ENCODE results near the gene MRPL33. TPM values are rescaled to one million over a fixed set of nuclear protein-coding genes. Genes with fewer than 3 reads are reported as not detected.

Gene MRPL33
- total RNA-seq, 1 donor from 2014 or later = 54.6 TPM

DNA sequence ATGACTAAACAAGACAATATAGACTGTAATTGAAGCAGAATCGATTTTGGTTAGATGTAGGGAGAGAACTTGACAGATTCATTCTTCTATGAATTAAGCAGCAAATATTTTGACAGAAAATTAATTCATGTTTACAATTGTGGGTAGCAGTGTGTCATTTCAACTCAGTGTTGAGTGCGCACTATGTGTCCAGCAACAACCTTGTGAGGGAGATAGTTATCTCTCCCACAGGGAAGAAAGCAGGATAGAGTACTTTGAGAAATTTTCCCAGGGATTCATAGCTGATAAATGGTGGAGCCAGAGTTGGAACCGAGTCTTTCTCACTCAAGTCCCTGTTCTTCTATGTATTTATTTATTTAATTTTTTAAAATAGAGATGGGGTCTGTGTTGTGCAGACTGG, 5.2 kb downstream of the MRPL33 start:
- Mint-ChIP-seq H3K27me3 (no peaks in the 10 kb centered on the region), H3K4me3 (no peak overlapping the region), H3K4me1 (ENCODE audit: unreplicated experiment) (peaks cover 28% of the 10 kb centered on the region), H3K27ac (no peak overlapping the region), H3K36me3 (peaks cover 28% of the 10 kb centered on the region), H3K9me3 (no peaks in the 10 kb centered on the region)
- DNase-seq (ENCODE audit: extremely low spot score, unreplicated experiment) = no peak
- TF ChIP-seq, protein P1, sequence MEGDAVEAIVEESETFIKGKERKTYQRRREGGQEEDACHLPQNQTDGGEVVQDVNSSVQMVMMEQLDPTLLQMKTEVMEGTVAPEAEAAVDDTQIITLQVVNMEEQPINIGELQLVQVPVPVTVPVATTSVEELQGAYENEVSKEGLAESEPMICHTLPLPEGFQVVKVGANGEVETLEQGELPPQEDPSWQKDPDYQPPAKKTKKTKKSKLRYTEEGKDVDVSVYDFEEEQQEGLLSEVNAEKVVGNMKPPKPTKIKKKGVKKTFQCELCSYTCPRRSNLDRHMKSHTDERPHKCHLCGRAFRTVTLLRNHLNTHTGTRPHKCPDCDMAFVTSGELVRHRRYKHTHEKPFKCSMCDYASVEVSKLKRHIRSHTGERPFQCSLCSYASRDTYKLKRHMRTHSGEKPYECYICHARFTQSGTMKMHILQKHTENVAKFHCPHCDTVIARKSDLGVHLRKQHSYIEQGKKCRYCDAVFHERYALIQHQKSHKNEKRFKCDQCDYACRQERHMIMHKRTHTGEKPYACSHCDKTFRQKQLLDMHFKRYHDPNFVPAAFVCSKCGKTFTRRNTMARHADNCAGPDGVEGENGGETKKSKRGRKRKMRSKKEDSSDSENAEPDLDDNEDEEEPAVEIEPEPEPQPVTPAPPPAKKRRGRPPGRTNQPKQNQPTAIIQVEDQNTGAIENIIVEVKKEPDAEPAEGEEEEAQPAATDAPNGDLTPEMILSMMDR (conservative IDR thresholded peaks at IDR 0.05) = no peak

DNA sequence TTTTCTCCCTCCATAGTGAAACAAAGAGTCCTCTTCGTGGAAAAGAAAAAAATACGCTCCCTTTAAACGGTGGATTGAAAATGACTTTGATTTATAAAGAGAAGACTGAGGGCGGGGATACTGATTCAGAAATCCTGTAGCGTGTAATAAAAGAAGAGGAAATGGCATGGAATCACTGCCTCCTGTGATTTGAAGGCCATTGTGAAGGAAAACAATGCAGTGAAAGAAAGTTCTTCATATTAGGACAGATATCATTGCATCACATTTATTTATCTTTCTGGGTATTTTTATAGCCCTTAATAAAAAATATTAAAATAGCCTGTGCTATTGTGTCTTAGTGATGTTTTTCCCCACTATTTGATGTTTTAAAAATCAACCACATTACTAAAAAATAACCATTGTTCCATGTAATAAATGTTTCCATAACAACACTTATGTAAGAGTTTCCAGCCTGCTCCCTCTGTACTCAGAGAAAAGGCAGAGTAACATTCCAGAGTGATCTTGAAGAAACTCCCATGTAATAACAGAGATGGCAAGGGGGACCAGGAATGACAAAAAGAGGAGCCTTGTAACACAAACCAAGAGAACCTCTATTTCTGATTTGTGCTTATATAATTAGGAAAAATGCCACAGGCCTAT, 8.0 kb downstream of the MRPL33 start:
- DNase-seq (ENCODE audit: extremely low spot score, unreplicated experiment) = no peak
- no peak overlapping the region for H3K27ac Mint-ChIP-seq
- H3K27me3 Mint-ChIP-seq = no peaks in the 10 kb centered on the region
- no peaks in the 10 kb centered on the region for H3K9me3 Mint-ChIP-seq
- H3K4me3 Mint-ChIP-seq = no peak overlapping the region
- peaks cover 8% of the 10 kb centered on the region for H3K4me1 Mint-ChIP-seq (ENCODE audit: unreplicated experiment)
- TF ChIP-seq, protein P1 (conservative IDR thresholded peaks at IDR 0.05) = no peak
- H3K36me3 Mint-ChIP-seq = peaks cover 30% of the 10 kb centered on the region

DNA sequence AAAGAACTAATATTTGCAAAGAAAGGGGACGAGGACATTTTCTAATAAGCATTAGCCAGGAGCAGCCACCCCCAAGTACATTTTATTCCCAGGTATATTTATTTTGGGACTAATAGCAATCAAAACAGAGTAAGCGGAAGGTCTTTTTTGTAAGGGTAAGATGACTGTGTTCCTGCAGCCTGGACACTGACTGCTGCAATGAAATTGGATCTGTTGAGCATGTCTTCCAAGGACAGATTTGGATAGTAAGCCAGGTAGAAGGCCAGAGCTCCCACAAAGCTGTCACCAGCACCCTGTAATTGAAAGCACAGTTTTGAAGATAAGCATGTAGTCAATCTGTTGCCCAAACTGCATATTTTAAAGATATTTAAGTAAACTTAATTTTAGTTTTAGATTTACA, 10.0 kb downstream of the MRPL33 start:
- peaks cover 5% of the 10 kb centered on the region for H3K4me1 Mint-ChIP-seq (ENCODE audit: unreplicated experiment)
- no peak overlapping the region for H3K4me3 Mint-ChIP-seq
- H3K27ac Mint-ChIP-seq = no peak overlapping the region
- TF ChIP-seq, protein P1 (conservative IDR thresholded peaks at IDR 0.05) = no peak
- no peaks in the 10 kb centered on the region for H3K9me3 Mint-ChIP-seq
- no peak for DNase-seq (ENCODE audit: extremely low spot score, unreplicated experiment)
- peaks cover 25% of the 10 kb centered on the region for H3K36me3 Mint-ChIP-seq
- no peaks in the 10 kb centered on the region for H3K27me3 Mint-ChIP-seq

DNA sequence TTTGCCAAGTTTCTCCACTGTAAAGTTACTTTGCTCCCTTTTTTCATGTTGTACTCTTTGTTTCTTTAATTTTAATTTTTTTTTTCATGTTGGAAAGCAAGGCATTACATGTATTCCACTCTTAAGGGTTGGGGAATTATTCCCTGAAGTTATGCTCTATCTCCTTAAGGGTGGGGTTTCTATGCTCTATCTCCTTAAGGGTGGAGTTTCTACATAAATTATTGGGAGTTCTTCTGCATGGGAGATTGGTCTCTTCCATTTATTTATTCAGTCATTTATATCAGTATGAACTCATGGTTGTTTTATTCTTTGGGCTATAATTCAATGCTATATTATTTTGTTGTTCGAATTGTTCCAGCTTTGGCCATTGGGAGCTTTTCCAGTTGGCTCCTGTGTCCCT, 11.2 kb downstream of the MRPL33 start:
- Mint-ChIP-seq H3K36me3 (peaks cover 25% of the 10 kb centered on the region), H3K27me3 (no peaks in the 10 kb centered on the region), H3K4me1 (ENCODE audit: unreplicated experiment) (peaks cover 5% of the 10 kb centered on the region), H3K4me3 (no peak overlapping the region), H3K27ac (no peak overlapping the region), H3K9me3 (no peaks in the 10 kb centered on the region)
- TF ChIP-seq, protein P1 (conservative IDR thresholded peaks at IDR 0.05) = no peak
- DNase-seq (ENCODE audit: extremely low spot score, unreplicated experiment) = no peak

GRCh38 chr2:27790796-27791195, 19.3 kb downstream of the MRPL33 start:
- no peak overlapping the region for H3K27ac Mint-ChIP-seq
- TF ChIP-seq, protein P1 (conservative IDR thresholded peaks at IDR 0.05) = no peak
- peaks cover 12% of the 10 kb centered on the region for H3K36me3 Mint-ChIP-seq
- peaks cover 5% of the 10 kb centered on the region for H3K4me1 Mint-ChIP-seq (ENCODE audit: unreplicated experiment)
- no peaks in the 10 kb centered on the region for H3K27me3 Mint-ChIP-seq
- DNase-seq (ENCODE audit: extremely low spot score, unreplicated experiment) = no peak
- no peak overlapping the region for H3K4me3 Mint-ChIP-seq
- no peaks in the 10 kb centered on the region for H3K9me3 Mint-ChIP-seq
